Measurements from ENCODE around the gene ACSS1.

DNA sequence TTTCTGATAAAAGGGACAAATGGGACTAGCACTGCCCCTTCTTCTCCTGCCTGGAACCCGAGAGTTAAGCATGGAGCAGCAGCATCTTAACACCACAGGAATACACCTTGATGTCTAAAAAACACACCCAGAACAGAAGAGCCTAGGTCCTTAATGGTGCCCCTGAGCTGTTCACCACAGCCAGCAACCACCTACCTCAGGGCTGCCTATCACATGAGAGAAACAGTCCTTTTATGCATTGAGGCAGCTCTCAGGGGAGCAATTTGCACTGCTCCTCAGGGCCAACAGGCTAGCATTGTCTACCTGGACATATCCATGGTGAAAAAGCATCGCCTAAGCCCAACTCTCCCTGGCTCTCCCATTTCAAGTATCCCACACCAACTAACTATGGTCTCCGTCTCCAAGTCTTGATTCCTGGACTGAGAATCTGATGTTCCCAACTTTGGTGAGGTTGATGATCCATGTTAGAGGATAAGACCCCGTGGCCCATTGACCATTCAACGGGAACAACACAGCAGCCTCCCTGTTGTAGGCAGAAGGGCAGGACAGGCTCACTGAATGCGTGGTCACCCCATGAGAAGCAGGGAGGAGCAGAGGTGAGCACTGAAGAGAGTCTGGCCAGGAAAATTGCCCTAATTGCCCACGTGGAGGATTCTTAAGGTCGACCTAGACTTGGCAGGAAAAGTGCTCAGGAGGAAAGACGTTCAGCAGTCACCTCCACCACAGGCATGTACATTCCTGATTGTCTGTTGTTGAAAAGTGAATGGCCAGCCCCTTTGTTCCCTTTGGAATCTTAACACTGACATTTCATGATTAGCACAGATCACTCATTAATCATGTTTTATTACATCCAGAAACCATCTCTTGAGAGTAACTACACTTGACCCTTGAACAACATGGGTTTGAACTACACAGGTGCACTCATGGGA is 61.2 kb downstream of the ACSS1 start:
- TF ChIP-seq EZH2phosphoT487 (IDR thresholded peaks at IDR 0.05) (no peak), CTCF (IDR thresholded peaks at IDR 0.05) (no peak)

Data from neural progenitor cell (in vitro differentiated cells).